MM.1S (cell line): ENCODE measurements around the gene DYRK1B.

ENCODE experiments used
- DNase-seq: peaks from one replicate; pipeline ENCODE4 v3.0.0-alpha.2; 2015
- H2AFZ ChIP-seq: fragments of 300-600 bp; sonication (generic); 2 replicates; pipeline ENCODE4 v1.6.0; 2016; ENCODE audit warnings: antibody characterized with exemption, low read length
- H3F3A ChIP-seq: fragments of 300-600 bp; sonication (generic); 2 replicates; pipeline ENCODE4 v1.6.1; 2016; ENCODE audit warnings: mild to moderate bottlenecking, antibody characterized with exemption, low read length, moderate library complexity, mixed read lengths; ENCODE audit not compliant: insufficient read depth
- H3K27ac ChIP-seq: fragments of 300-600 bp; sonication (generic); 2 replicates; pipeline ENCODE4 v1.5.1; 2016; ENCODE audit warnings: mild to moderate bottlenecking, low read length
- H3K27me3 ChIP-seq: fragments of 300-600 bp; sonication (generic); replicated peaks from 2 replicates; pipeline ENCODE4 v1.6.0; 2016; ENCODE audit warnings: low read length; ENCODE audit not compliant: insufficient read depth
- H3K36me3 ChIP-seq: fragments of 300-600 bp; sonication (generic); replicated peaks from 2 replicates; pipeline ENCODE4 v1.6.1; 2016; ENCODE audit warnings: mild to moderate bottlenecking, low read length, mixed read lengths; ENCODE audit not compliant: insufficient read depth
- H3K4me1 ChIP-seq: fragments of 300-600 bp; sonication (generic); 2 replicates; pipeline ENCODE4 v1.6.1; 2016; ENCODE audit warnings: low read length, mixed read lengths
- H3K4me2 ChIP-seq: fragments of 300-600 bp; sonication (generic); 2 replicates; pipeline ENCODE4 v1.6.0; 2016; ENCODE audit warnings: low read depth, low read length
- H3K4me3 ChIP-seq: fragments of 300-600 bp; sonication (generic); 2 replicates; pipeline ENCODE4 v1.5.1; 2016; ENCODE audit warnings: low read length, mixed read lengths
- H3K79me2 ChIP-seq: fragments of 300-600 bp; sonication (generic); 2 replicates; pipeline ENCODE4 v1.6.1; 2016; ENCODE audit warnings: mixed run types, low read length, mixed read lengths
- H3K9ac ChIP-seq: fragments of 300-600 bp; sonication (generic); 2 replicates; pipeline ENCODE4 v1.6.1; 2016; ENCODE audit warnings: low read length, mixed read lengths
- H3K9me2 ChIP-seq: fragments of 300-600 bp; sonication (generic); replicated peaks from 2 replicates; pipeline ENCODE4 v1.6.1; 2016; ENCODE audit warnings: mild to moderate bottlenecking, low read length, mixed read lengths; ENCODE audit not compliant: insufficient read depth
- H3K9me3 ChIP-seq: fragments of 300-600 bp; sonication (generic); replicated peaks from 2 replicates; pipeline ENCODE4 v1.6.1; 2016; ENCODE audit warnings: mild to moderate bottlenecking, low read length, mixed read lengths; ENCODE audit not compliant: insufficient read depth
- H4K20me1 ChIP-seq: fragments of 300-600 bp; sonication (generic); 2 replicates; pipeline ENCODE4 v1.6.1; 2016; ENCODE audit warnings: mild to moderate bottlenecking, low read length, moderate library complexity, mixed read lengths; ENCODE audit not compliant: insufficient read depth
- EZH2 ChIP-seq: fragments of 300-600 bp; sonication (generic); optimal IDR thresholded peaks from 2 replicates; pipeline ENCODE3; 2017; ENCODE audit warnings: low read depth, mild to moderate bottlenecking, antibody characterized with exemption, low read length, mixed read lengths
- EZH2phosphoT487 ChIP-seq: fragments of 300-600 bp; sonication (generic); IDR thresholded peaks from 2 replicates; pipeline ENCODE4 v1.6.1; 2018; ENCODE audit warnings: antibody characterized with exemption, low read length
- TF ChIP-seq, protein P1 (sequence below): fragments of 300-600 bp; sonication (generic); IDR thresholded peaks from 2 replicates; pipeline ENCODE4 v1.5.1; 2016; ENCODE audit warnings: antibody characterized with exemption, low read length, mixed read lengths

DYRK1B gene

DNA sequence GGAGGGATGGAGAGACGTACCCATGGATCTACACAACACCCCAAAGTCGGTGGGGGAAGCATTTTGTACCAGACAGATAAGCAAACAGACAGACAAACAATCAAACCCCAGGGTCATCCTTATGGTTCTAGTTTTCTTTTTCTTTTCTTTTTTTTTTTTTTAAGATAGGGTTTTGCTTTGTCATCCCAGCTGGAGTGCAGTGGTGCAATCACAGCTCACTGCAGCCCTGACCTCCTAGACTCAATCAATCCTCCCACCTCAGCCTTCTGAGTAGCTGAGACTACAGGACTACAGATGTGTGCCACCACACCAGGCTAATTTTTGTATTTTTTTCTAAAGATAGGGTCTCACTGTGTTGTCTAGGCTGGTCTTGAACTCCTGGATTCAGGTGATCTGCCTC is 30.2 kb upstream of the DYRK1B start:
- TF ChIP-seq, protein P1, sequence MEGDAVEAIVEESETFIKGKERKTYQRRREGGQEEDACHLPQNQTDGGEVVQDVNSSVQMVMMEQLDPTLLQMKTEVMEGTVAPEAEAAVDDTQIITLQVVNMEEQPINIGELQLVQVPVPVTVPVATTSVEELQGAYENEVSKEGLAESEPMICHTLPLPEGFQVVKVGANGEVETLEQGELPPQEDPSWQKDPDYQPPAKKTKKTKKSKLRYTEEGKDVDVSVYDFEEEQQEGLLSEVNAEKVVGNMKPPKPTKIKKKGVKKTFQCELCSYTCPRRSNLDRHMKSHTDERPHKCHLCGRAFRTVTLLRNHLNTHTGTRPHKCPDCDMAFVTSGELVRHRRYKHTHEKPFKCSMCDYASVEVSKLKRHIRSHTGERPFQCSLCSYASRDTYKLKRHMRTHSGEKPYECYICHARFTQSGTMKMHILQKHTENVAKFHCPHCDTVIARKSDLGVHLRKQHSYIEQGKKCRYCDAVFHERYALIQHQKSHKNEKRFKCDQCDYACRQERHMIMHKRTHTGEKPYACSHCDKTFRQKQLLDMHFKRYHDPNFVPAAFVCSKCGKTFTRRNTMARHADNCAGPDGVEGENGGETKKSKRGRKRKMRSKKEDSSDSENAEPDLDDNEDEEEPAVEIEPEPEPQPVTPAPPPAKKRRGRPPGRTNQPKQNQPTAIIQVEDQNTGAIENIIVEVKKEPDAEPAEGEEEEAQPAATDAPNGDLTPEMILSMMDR, result no peak
- TF ChIP-seq EZH2phosphoT487 (no peak), EZH2 (no peak)
- no peak overlapping the region for H3K4me2 ChIP-seq
- H2AFZ ChIP-seq, result no peak overlapping the region
- no peaks in the 10 kb centered on the region for H3K79me2 ChIP-seq
- no peaks in the 10 kb centered on the region for H3K27me3 ChIP-seq
- no peak overlapping the region for H3K9ac ChIP-seq
- no peaks in the 10 kb centered on the region for H3K9me2 ChIP-seq
- H3K36me3 ChIP-seq, result no peaks in the 10 kb centered on the region
- H3F3A ChIP-seq, result no peaks in the 10 kb centered on the region
- no peaks in the 10 kb centered on the region for H3K4me1 ChIP-seq
- no peak for DNase-seq
- no peak overlapping the region for H3K4me3 ChIP-seq
- no peaks in the 10 kb centered on the region for H3K9me3 ChIP-seq
- H4K20me1 ChIP-seq, result no peaks in the 10 kb centered on the region
- H3K27ac ChIP-seq, result no peak overlapping the region

DNA sequence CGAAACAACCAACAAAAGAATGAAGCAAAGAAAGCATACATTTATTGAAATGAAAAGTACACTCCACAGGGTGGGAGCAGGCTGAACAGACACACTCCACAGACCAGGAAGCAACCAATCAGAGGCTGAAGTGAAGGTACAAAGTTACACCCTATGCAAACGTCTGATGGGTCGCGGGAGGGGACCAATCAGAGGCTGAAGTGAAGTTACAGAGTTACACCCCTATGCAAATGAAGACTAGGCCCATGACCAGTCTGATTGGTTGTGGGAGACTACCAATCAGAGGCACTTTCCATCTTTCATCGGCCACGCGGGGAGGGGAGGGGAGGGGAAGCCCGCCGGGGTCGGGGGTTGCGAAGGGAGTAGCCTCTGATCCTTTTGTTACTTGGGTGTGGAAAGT is 24.6 kb upstream of the DYRK1B start:
- Histone ChIP-seq H3K27ac (no peak overlapping the region), H3K9me2 (no peaks in the 10 kb centered on the region), H3K4me2 (no peak overlapping the region), H4K20me1 (no peaks in the 10 kb centered on the region), H3K79me2 (no peaks in the 10 kb centered on the region), H3K27me3 (no peaks in the 10 kb centered on the region), H3K4me3 (no peak overlapping the region), H3K9ac (no peak overlapping the region), H3F3A (no peaks in the 10 kb centered on the region), H2AFZ (no peak overlapping the region), H3K36me3 (no peaks in the 10 kb centered on the region), H3K9me3 (no peaks in the 10 kb centered on the region), H3K4me1 (no peaks in the 10 kb centered on the region)
- no peak for DNase-seq
- TF ChIP-seq EZH2, result no peak
- no peak for TF ChIP-seq EZH2phosphoT487
- TF ChIP-seq, protein P1, result no peak

DNA sequence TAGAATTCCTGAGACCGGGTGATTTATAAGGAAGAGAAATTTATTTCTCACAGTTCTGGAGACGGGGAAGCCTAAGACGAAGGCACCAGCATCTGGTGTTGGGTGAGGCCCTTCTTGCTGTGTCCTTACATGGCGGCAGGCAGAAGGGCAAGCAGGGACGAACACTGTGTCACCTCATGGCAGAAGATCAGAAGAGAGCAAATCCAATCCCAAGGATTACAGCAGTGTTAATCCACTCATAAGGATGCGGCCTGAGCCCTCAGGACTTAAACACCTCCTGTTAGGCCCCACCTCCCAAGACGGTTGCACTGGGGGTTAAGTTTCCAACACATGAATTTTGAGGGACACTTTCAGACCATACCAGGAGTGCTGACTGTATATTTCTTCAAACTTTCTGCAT is 18.9 kb upstream of the DYRK1B start:
- Histone ChIP-seq H3K27ac (no peak overlapping the region), H3K4me1 (no peaks in the 10 kb centered on the region), H3K4me2 (no peak overlapping the region), H3K36me3 (no peaks in the 10 kb centered on the region), H3K27me3 (no peaks in the 10 kb centered on the region), H3K9me2 (no peaks in the 10 kb centered on the region), H3K79me2 (no peaks in the 10 kb centered on the region), H3K4me3 (no peak overlapping the region), H3K9me3 (no peaks in the 10 kb centered on the region), H3F3A (no peaks in the 10 kb centered on the region), H3K9ac (no peak overlapping the region), H4K20me1 (no peaks in the 10 kb centered on the region), H2AFZ (no peak overlapping the region)
- TF ChIP-seq EZH2 (no peak), EZH2phosphoT487 (no peak)
- TF ChIP-seq, protein P1, result no peak
- DNase-seq, result no peak
